Fibroblast of skin of scalp (primary cell): Measurements from ENCODE around the gene HCFC1.
A peak's percentile ranks its signal among the peaks of the same experiment; 100 is the strongest.
"Not testable (repeated sequence)": the region's sequence is repeated elsewhere in the genome, so short reads cannot be mapped to it uniquely, and the experiment has no call there.

ENCODE experiments used
- DNase-seq: peaks from one replicate; pipeline ENCODE4 v3.0.0-alpha.2; 2013

HCFC1 gene

GRCh38 chrX:154008521-154008920 lies 36.9 kb upstream of the HCFC1 start:
- DNase-seq = no peak

GRCh38 chrX:154006947-154007346 lies 35.3 kb upstream of the HCFC1 start:
- no peak for DNase-seq

GRCh38 chrX:154004315-154004714 lies 32.7 kb upstream of the HCFC1 start:
- DNase-seq = no peak

- DNase-seq = peak; percentile 72
Measured at GRCh38 chrX:154002215-154002719, 30.6 kb upstream of the HCFC1 start.

- DNase-seq = no peak
Measured at GRCh38 chrX:154000051-154000450, 28.4 kb upstream of the HCFC1 start.

GRCh38 chrX:153999359-154000037 lies 27.9 kb upstream of the HCFC1 start:
- DNase-seq = no peak

GRCh38 chrX:153995504-153995903 lies 23.9 kb upstream of the HCFC1 start:
- DNase-seq = no peak

GRCh38 chrX:153994398-153994797 lies 22.8 kb upstream of the HCFC1 start:
- DNase-seq = not testable (repeated sequence)

GRCh38 chrX:153993978-153994377 lies 22.4 kb upstream of the HCFC1 start:
- no peak for DNase-seq

GRCh38 chrX:153993079-153993478 lies 21.5 kb upstream of the HCFC1 start:
- DNase-seq = no peak

- DNase-seq = no peak
Measured at GRCh38 chrX:153992180-153992579, 20.6 kb upstream of the HCFC1 start.

- DNase-seq = no peak
Measured at GRCh38 chrX:153991013-153991580, 19.5 kb upstream of the HCFC1 start.

- no peak for DNase-seq
Measured at GRCh38 chrX:153989973-153990655, 18.5 kb upstream of the HCFC1 start.

- DNase-seq = no peak
Measured at GRCh38 chrX:153988493-153988892, 16.9 kb upstream of the HCFC1 start.

GRCh38 chrX:153984351-153985178 lies 12.9 kb upstream of the HCFC1 start:
- DNase-seq = no peak

- no peak for DNase-seq
Measured at GRCh38 chrX:153983321-153983801, 11.7 kb upstream of the HCFC1 start.

GRCh38 chrX:153981771-153982533 lies 10.3 kb upstream of the HCFC1 start:
- DNase-seq = no peak

- DNase-seq = no peak
Measured at GRCh38 chrX:153981231-153981630, 9.6 kb upstream of the HCFC1 start.

GRCh38 chrX:153980394-153980793 lies 8.8 kb upstream of the HCFC1 start:
- not testable (repeated sequence) for DNase-seq

- no peak for DNase-seq
Measured at GRCh38 chrX:153974726-153975286, 3.2 kb upstream of the HCFC1 start.

- DNase-seq = no peak
Measured at GRCh38 chrX:153974003-153974725, 2.5 kb upstream of the HCFC1 start.
